GDM1 (cell line): ENCODE results near the gene PPP4R3A.
"Not testable (repeated sequence)": the region's sequence is repeated elsewhere in the genome, so short reads cannot be mapped to it uniquely, and the experiment has no call there.

ENCODE experiments used
- DNase-seq: peaks from one replicate; lab custom pipeline; 2025; lab: John Stamatoyannopoulos, UW

PPP4R3A gene

GRCh38 chr14:91510171-91511042 lies at the start of gene PPP4R3A:
Gene PPP4R3A, minus strand, starts transcription at chr14:91510310. Its CDS starts 663 bp downstream, at chr14:91509647.
- peak; percentile 97 for DNase-seq

- no peak for DNase-seq
These were observed 45.4 kb upstream of the PPP4R3A start for GRCh38 chr14:91555531-91555930.

GRCh38 chr14:91554535-91555332 lies 44.6 kb upstream of the PPP4R3A start:
- DNase-seq, result no peak

- no peak for DNase-seq
These were observed 38.0 kb upstream of the PPP4R3A start for GRCh38 chr14:91548108-91548507.

- DNase-seq, result no peak
These were observed 36.0 kb upstream of the PPP4R3A start for GRCh38 chr14:91545946-91546716.

- no peak for DNase-seq
These were observed 35.1 kb upstream of the PPP4R3A start for GRCh38 chr14:91545204-91545603.

- no peak for DNase-seq
These were observed 26.2 kb upstream of the PPP4R3A start for GRCh38 chr14:91536327-91536726.

GRCh38 chr14:91534059-91534458 lies 23.9 kb upstream of the PPP4R3A start:
- not testable (repeated sequence) for DNase-seq

GRCh38 chr14:91533623-91534022 lies 23.5 kb upstream of the PPP4R3A start:
- DNase-seq, result no peak

- no peak for DNase-seq
These were observed 13.9 kb upstream of the PPP4R3A start for GRCh38 chr14:91523972-91524371.

- DNase-seq, result no peak
These were observed 11.0 kb upstream of the PPP4R3A start for GRCh38 chr14:91521061-91521640.

- no peak for DNase-seq
These were observed 10.0 kb upstream of the PPP4R3A start for GRCh38 chr14:91520138-91520537.

- DNase-seq, result no peak
These were observed 9.3 kb upstream of the PPP4R3A start for GRCh38 chr14:91519239-91520036.

- no peak for DNase-seq
These were observed 6.7 kb upstream of the PPP4R3A start for GRCh38 chr14:91516663-91517388.

- DNase-seq, result no peak
These were observed 5.9 kb upstream of the PPP4R3A start for GRCh38 chr14:91515979-91516378.

GRCh38 chr14:91511043-91511383 lies 903 bp upstream of the PPP4R3A start:
- no peak for DNase-seq

- no peak for DNase-seq
These were observed 286 bp downstream of the PPP4R3A start for GRCh38 chr14:91509878-91510170.

- no peak for DNase-seq
These were observed 830 bp downstream of the PPP4R3A start for GRCh38 chr14:91509083-91509877.

- no peak for DNase-seq
These were observed 2.0 kb downstream of the PPP4R3A start for GRCh38 chr14:91508105-91508504.

- DNase-seq, result no peak
These were observed 3.9 kb downstream of the PPP4R3A start for GRCh38 chr14:91506226-91506625.
